Panc1 (cell line): ENCODE results near the gene EPS8L2.

Source experiments
- TF ChIP-seq, protein P1 (sequence below), 2 experiments: IDR thresholded peaks; 2 replicates each; pipeline ENCODE4 v1.6.1; 2011 to 2012; ENCODE audit warnings: low read depth in 2 of 2, control low read depth in 1 of 2, low read length in 1 of 2, mild to moderate bottlenecking in 1 of 2, moderate library complexity in 1 of 2; ENCODE audit not compliant: insufficient read depth in 1 of 2
- TF ChIP-seq, protein P2 (sequence below): fragments of 450-650 bp; IDR thresholded peaks from 2 replicates; pipeline ENCODE4 v1.5.1; 2017; ENCODE audit warnings: mild to moderate bottlenecking

DNA sequence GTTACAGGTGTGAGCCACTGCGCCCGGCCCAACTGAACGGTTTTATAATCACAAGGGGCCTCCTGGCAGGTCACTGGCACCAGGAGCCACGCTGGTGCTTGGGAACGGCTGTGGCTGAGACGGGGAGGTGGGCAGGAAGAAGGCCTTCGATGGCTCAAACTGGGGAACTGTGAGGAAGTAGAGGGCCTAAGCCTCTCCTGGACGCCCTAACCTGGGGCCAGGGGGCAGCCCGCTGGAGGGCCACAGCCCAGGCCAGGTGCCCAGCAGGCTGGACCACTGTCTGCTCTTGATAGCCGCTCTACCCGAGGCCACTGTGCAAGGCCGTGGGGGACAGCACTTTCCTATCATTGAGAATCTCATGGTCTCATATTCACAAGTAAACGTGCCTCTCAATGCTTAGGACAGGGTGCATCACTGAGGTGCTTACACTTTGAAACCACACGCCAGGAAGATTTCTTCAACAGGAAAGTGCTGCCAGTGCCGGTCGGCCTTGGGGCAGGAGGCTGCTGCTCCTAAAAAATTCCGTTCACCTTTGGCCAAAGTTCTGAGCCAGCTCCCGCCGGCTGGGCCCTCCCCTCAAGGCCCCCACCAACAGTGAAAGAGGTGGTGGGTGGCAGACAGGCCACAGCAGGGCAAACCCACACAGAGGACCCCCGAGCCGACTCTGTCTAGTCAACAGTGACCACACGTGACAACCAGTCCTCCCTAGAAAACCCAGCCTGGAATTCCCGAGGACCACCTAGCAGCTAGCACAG, 64.0 kb downstream of the EPS8L2 start:
- TF ChIP-seq, protein P1, sequence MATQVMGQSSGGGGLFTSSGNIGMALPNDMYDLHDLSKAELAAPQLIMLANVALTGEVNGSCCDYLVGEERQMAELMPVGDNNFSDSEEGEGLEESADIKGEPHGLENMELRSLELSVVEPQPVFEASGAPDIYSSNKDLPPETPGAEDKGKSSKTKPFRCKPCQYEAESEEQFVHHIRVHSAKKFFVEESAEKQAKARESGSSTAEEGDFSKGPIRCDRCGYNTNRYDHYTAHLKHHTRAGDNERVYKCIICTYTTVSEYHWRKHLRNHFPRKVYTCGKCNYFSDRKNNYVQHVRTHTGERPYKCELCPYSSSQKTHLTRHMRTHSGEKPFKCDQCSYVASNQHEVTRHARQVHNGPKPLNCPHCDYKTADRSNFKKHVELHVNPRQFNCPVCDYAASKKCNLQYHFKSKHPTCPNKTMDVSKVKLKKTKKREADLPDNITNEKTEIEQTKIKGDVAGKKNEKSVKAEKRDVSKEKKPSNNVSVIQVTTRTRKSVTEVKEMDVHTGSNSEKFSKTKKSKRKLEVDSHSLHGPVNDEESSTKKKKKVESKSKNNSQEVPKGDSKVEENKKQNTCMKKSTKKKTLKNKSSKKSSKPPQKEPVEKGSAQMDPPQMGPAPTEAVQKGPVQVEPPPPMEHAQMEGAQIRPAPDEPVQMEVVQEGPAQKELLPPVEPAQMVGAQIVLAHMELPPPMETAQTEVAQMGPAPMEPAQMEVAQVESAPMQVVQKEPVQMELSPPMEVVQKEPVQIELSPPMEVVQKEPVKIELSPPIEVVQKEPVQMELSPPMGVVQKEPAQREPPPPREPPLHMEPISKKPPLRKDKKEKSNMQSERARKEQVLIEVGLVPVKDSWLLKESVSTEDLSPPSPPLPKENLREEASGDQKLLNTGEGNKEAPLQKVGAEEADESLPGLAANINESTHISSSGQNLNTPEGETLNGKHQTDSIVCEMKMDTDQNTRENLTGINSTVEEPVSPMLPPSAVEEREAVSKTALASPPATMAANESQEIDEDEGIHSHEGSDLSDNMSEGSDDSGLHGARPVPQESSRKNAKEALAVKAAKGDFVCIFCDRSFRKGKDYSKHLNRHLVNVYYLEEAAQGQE (IDR thresholded peaks at IDR 0.05; ENCODE audit: insufficient read depth in 1 of 2, low read depth in 2 of 2, low read length in 1 of 2), result no peak
- TF ChIP-seq, protein P2, sequence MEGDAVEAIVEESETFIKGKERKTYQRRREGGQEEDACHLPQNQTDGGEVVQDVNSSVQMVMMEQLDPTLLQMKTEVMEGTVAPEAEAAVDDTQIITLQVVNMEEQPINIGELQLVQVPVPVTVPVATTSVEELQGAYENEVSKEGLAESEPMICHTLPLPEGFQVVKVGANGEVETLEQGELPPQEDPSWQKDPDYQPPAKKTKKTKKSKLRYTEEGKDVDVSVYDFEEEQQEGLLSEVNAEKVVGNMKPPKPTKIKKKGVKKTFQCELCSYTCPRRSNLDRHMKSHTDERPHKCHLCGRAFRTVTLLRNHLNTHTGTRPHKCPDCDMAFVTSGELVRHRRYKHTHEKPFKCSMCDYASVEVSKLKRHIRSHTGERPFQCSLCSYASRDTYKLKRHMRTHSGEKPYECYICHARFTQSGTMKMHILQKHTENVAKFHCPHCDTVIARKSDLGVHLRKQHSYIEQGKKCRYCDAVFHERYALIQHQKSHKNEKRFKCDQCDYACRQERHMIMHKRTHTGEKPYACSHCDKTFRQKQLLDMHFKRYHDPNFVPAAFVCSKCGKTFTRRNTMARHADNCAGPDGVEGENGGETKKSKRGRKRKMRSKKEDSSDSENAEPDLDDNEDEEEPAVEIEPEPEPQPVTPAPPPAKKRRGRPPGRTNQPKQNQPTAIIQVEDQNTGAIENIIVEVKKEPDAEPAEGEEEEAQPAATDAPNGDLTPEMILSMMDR, result no peak
